ENCODE results near the gene EHBP1. TPM values are rescaled to one million over a fixed set of nuclear protein-coding genes. Genes with fewer than 3 reads are reported as not detected.

The EHBP1 gene
- total and polyA plus RNA-seq, 2 experiments from 2014 or later: 27.2 to 47.9 TPM

DNA sequence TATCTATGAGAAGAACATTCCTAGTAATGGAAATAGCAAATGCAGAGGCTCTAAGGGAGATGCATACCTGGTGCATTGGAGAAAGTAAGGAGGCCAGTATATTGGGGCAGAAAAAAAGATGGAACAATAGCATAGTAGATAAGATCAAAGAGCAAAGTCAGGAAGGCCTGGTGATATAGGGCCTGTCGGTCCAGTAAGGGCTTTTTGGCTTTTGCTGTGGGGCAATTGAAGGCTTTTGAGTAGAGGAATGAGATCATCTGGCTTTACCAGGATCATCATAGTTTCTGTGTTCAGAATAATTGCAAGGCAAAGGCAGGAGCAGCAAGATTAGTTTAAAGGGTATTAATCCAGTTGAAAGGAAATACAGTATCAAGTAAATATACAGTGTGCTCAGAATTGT lies 111.8 kb downstream of the EHBP1 start:
- TF ChIP-seq JUNB (IDR thresholded peaks at IDR 0.05; ENCODE audit: unreplicated experiment) (no peak), STAT1 (IDR thresholded peaks at IDR 0.05; ENCODE audit: unreplicated experiment) (no peak), NANOG (IDR thresholded peaks at IDR 0.05; ENCODE audit: borderline replicate concordance) (no peak), ETS1 (IDR thresholded peaks at IDR 0.05) (no peak), EZH2 (IDR thresholded peaks at IDR 0.05; ENCODE audit: low read depth, unreplicated experiment) (no peak), POLR2AphosphoS5 (IDR thresholded peaks at IDR 0.05; ENCODE audit: low read depth) (no peak), ZNF331 (CRISPR knock-in tag; IDR thresholded peaks at IDR 0.05; ENCODE audit: low read depth) (no peak), EZH2phosphoT487 (IDR thresholded peaks at IDR 0.05; ENCODE audit: unreplicated experiment) (no peak), CREB1 (CRISPR knock-in tag; IDR thresholded peaks at IDR 0.05; ENCODE audit: low read depth) (no peak), ZNF114 (CRISPR knock-in tag; IDR thresholded peaks at IDR 0.05) (no peak), CTCF (conservative IDR thresholded peaks at IDR 0.05; ENCODE audit: low read depth in 2 of 2) (no peak)
- TF ChIP-seq, protein P1, sequence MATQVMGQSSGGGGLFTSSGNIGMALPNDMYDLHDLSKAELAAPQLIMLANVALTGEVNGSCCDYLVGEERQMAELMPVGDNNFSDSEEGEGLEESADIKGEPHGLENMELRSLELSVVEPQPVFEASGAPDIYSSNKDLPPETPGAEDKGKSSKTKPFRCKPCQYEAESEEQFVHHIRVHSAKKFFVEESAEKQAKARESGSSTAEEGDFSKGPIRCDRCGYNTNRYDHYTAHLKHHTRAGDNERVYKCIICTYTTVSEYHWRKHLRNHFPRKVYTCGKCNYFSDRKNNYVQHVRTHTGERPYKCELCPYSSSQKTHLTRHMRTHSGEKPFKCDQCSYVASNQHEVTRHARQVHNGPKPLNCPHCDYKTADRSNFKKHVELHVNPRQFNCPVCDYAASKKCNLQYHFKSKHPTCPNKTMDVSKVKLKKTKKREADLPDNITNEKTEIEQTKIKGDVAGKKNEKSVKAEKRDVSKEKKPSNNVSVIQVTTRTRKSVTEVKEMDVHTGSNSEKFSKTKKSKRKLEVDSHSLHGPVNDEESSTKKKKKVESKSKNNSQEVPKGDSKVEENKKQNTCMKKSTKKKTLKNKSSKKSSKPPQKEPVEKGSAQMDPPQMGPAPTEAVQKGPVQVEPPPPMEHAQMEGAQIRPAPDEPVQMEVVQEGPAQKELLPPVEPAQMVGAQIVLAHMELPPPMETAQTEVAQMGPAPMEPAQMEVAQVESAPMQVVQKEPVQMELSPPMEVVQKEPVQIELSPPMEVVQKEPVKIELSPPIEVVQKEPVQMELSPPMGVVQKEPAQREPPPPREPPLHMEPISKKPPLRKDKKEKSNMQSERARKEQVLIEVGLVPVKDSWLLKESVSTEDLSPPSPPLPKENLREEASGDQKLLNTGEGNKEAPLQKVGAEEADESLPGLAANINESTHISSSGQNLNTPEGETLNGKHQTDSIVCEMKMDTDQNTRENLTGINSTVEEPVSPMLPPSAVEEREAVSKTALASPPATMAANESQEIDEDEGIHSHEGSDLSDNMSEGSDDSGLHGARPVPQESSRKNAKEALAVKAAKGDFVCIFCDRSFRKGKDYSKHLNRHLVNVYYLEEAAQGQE (IDR thresholded peaks at IDR 0.05; ENCODE audit: unreplicated experiment): no peak
- TF ChIP-seq, protein P2, sequence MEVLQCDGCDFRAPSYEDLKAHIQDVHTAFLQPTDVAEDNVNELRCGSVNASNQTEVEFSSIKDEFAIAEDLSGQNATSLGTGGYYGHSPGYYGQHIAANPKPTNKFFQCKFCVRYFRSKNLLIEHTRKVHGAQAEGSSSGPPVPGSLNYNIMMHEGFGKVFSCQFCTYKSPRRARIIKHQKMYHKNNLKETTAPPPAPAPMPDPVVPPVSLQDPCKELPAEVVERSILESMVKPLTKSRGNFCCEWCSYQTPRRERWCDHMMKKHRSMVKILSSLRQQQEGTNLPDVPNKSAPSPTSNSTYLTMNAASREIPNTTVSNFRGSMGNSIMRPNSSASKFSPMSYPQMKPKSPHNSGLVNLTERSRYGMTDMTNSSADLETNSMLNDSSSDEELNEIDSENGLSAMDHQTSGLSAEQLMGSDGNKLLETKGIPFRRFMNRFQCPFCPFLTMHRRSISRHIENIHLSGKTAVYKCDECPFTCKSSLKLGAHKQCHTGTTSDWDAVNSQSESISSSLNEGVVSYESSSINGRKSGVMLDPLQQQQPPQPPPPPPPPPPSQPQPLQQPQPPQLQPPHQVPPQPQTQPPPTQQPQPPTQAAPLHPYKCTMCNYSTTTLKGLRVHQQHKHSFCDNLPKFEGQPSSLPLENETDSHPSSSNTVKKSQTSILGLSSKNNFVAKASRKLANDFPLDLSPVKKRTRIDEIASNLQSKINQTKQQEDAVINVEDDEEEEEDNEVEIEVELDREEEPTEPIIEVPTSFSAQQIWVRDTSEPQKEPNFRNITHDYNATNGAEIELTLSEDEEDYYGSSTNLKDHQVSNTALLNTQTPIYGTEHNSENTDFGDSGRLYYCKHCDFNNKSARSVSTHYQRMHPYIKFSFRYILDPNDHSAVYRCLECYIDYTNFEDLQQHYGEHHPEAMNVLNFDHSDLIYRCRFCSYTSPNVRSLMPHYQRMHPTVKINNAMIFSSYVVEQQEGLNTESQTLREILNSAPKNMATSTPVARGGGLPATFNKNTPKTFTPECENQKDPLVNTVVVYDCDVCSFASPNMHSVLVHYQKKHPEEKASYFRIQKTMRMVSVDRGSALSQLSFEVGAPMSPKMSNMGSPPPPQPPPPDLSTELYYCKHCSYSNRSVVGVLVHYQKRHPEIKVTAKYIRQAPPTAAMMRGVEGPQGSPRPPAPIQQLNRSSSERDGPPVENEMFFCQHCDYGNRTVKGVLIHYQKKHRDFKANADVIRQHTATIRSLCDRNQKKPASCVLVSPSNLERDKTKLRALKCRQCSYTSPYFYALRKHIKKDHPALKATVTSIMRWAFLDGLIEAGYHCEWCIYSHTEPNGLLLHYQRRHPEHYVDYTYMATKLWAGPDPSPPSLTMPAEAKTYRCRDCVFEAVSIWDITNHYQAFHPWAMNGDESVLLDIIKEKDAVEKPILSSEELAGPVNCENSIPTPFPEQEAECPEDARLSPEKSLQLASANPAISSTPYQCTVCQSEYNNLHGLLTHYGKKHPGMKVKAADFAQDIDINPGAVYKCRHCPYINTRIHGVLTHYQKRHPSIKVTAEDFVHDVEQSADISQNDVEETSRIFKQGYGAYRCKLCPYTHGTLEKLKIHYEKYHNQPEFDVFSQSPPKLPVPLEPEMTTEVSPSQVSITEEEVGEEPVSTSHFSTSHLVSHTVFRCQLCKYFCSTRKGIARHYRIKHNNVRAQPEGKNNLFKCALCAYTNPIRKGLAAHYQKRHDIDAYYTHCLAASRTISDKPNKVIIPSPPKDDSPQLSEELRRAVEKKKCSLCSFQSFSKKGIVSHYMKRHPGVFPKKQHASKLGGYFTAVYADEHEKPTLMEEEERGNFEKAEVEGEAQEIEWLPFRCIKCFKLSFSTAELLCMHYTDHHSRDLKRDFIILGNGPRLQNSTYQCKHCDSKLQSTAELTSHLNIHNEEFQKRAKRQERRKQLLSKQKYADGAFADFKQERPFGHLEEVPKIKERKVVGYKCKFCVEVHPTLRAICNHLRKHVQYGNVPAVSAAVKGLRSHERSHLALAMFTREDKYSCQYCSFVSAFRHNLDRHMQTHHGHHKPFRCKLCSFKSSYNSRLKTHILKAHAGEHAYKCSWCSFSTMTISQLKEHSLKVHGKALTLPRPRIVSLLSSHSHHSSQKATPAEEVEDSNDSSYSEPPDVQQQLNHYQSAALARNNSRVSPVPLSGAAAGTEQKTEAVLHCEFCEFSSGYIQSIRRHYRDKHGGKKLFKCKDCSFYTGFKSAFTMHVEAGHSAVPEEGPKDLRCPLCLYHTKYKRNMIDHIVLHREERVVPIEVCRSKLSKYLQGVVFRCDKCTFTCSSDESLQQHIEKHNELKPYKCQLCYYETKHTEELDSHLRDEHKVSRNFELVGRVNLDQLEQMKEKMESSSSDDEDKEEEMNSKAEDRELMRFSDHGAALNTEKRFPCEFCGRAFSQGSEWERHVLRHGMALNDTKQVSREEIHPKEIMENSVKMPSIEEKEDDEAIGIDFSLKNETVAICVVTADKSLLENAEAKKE (CRISPR knock-in tag; IDR thresholded peaks at IDR 0.05): no peak
- ATAC-seq: no peak
- Histone ChIP-seq H2AFZ (no peak overlapping the region), H3K27ac (ENCODE audit: low read depth) (no peak overlapping the region), H4K20me1 (replicated peaks; ENCODE audit: insufficient read depth) (no peaks in the 10 kb centered on the region), H3K27me3 (ENCODE audit: insufficient read depth) (no peaks in the 10 kb centered on the region), H3F3A (replicated peaks; ENCODE audit: low read depth) (no peaks in the 10 kb centered on the region), H3K36me3 (ENCODE audit: insufficient read depth) (no peaks in the 10 kb centered on the region), H3K9me2 (ENCODE audit: insufficient read depth) (no peaks in the 10 kb centered on the region), H3K4me1 (ENCODE audit: insufficient read depth) (no peaks in the 10 kb centered on the region; the same call in 1 of the 2 replicates), H3K79me2 (replicated peaks; ENCODE audit: insufficient read depth) (no peaks in the 10 kb centered on the region), H3K4me2 (no peak overlapping the region), H3K4me3 (no peak overlapping the region)
- Mint-ChIP-seq H3K4me3 (no peak overlapping the region), H3K9me3 (no peaks in the 10 kb centered on the region), H3K4me1 (no peaks in the 10 kb centered on the region; the same call in 2 of the 3 replicates), H3K27ac (no peak overlapping the region), H3K36me3 (ENCODE audit: low read depth) (no peaks in the 10 kb centered on the region; the same call in 2 of the 3 replicates), H3K27me3 (ENCODE audit: insufficient read depth, low read depth, poor library complexity) (peaks cover under 1% of the 10 kb centered on the region)
- DNase-seq (ENCODE audit: low spot score): no peak

All from GM23338 (cell line).